Karpas-422 (cell line): ENCODE results near the gene PRPF40B. TPM values are rescaled to one million over a fixed set of nuclear protein-coding genes. Genes with fewer than 3 reads are reported as not detected.

ENCODE experiments used
- DNase-seq: peaks from one replicate; pipeline ENCODE4 v3.0.0-alpha.2; 2015
- H2AFZ ChIP-seq: fragments of 200-600 bp; sonication (generic); 2 replicates; pipeline ENCODE4 v1.6.1; 2014; ENCODE audit warnings: antibody characterized with exemption, low read length, mixed read lengths
- H3K27ac ChIP-seq: fragments of 200-600 bp; sonication (generic); 2 replicates; pipeline ENCODE4 v1.5.1; 2014; ENCODE audit warnings: mild to moderate bottlenecking, low read length, moderate library complexity
- H3K27me3 ChIP-seq: fragments of 200-600 bp; sonication (generic); 2 replicates; pipeline ENCODE4 v1.6.1; 2014; ENCODE audit warnings: low read length, mixed read lengths
- H3K36me3 ChIP-seq: fragments of 200-600 bp; sonication (generic); 2 replicates; pipeline ENCODE4 v1.6.1; 2014; ENCODE audit warnings: low read length, mixed read lengths; ENCODE audit not compliant: insufficient read depth
- H3K4me1 ChIP-seq: fragments of 200-600 bp; sonication (generic); 2 replicates; pipeline ENCODE4 v1.6.1; 2014; ENCODE audit warnings: mild to moderate bottlenecking, low read length, mixed read lengths
- H3K4me2 ChIP-seq: fragments of 200-600 bp; sonication (generic); 2 replicates; pipeline ENCODE4 v1.6.1; 2014; ENCODE audit warnings: low read length, low read depth, mild to moderate bottlenecking; ENCODE audit not compliant: poor library complexity, severe bottlenecking
- H3K4me3 ChIP-seq: fragments of 200-600 bp; sonication (generic); 2 replicates; pipeline ENCODE4 v1.5.1; 2014; ENCODE audit warnings: mild to moderate bottlenecking, antibody characterized with exemption, low read length, mixed read lengths
- H3K79me2 ChIP-seq: fragments of 200-600 bp; sonication (generic); 2 replicates; pipeline ENCODE4 v1.6.1; 2014; ENCODE audit warnings: mild to moderate bottlenecking, low read length, mixed read lengths
- H3K9ac ChIP-seq: fragments of 200-600 bp; sonication (generic); 2 replicates; pipeline ENCODE4 v1.6.0; 2014; ENCODE audit warnings: low read length
- H3K9me2 ChIP-seq: fragments of 200-600 bp; sonication (generic), shearing (Covaris generic); replicated peaks from 2 replicates; pipeline ENCODE4 v1.6.0; 2014; ENCODE audit warnings: mild to moderate bottlenecking, low read length, moderate library complexity; ENCODE audit not compliant: insufficient read depth
- H3K9me3 ChIP-seq: fragments of 300-700, 200-600 bp; sonication (generic); 2 replicates; pipeline ENCODE4 v1.6.1; 2014; ENCODE audit warnings: low read length, mixed read lengths
- H4K20me1 ChIP-seq: fragments of 200-600 bp; sonication (generic); 2 replicates; pipeline ENCODE4 v1.6.1; 2014; ENCODE audit warnings: mild to moderate bottlenecking, antibody characterized with exemption, low read length, low read depth; ENCODE audit not compliant: insufficient read depth
- total RNA-seq: library from RNA; depleted of rRNA; stranded (reverse); fragments of >200 nt; shearing (Covaris generic); gene quantifications from 2 replicates; pipeline ENCODE4 v1.2.3, GENCODE V29; 2014; ENCODE audit warnings: low replicate concordance; rRNA removed

The PRPF40B gene
- total RNA-seq, result 5.0 and 14.1 TPM in 2 replicates

DNA sequence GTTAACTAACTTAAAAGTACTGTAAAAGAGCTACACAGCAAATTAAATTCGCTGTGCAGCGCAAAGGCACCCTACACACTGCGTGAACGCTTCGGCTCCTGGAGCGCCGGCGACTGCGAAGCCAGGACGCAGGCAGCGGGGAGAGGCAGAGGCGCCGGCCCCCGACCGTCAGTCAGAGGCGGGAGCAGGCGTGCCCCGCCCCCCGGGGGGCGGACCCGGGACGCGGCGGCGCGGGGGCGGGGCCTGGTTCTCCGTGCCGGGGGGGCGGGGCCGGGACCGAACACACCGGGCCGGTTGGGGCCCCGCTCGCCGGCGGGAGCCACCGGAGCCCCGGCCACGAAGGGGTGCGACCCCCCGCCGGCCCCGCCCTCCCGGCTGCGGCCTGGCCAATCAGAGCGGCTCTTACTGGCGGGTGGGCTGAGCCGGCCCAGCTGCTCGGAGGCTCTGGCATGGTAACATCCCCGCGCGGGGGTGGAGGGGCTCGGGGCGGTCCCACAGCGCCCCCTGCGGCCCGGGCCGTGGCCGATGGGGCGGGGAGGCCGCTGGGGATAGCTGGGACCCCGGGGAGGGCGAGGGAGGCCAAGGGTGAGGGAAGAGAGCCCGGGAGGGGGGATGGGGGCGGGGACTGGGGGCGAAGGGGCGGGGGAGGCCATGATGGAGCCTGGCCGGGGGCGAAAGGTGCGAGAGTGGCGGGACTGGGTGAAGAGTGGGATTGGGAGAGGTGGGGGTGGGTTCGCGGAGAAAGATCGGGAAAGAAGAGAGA is at the start of gene PRPF40B:
TSS of gene PRPF40B (plus strand) at position 420 of the 763 bp plus-strand sequence. CDS start at position 450, 30 bp downstream.
- H3K4me3 ChIP-seq, result peak within 1 kb of the TSS; percentile 66
- H3K9ac ChIP-seq, result peak within 1 kb of the TSS; percentile 78
- H2AFZ ChIP-seq, result peak within 1 kb of the TSS; percentile 68
- no peaks in the 10 kb centered on the region for H3K9me3 ChIP-seq
- no peaks in the 10 kb centered on the region for H3K79me2 ChIP-seq
- H3K36me3 ChIP-seq, result no peaks in the 10 kb centered on the region
- H3K4me1 ChIP-seq, result peaks cover 21% of the 10 kb centered on the region
- no peaks in the 10 kb centered on the region for H3K9me2 ChIP-seq
- H3K4me2 ChIP-seq, result peak within 1 kb of the TSS; percentile 90
- H4K20me1 ChIP-seq, result no peaks in the 10 kb centered on the region
- no peaks in the 10 kb centered on the region for H3K27me3 ChIP-seq
- H3K27ac ChIP-seq, result peak within 1 kb of the TSS; percentile 69
- DNase-seq, result peak; percentile 95

DNA sequence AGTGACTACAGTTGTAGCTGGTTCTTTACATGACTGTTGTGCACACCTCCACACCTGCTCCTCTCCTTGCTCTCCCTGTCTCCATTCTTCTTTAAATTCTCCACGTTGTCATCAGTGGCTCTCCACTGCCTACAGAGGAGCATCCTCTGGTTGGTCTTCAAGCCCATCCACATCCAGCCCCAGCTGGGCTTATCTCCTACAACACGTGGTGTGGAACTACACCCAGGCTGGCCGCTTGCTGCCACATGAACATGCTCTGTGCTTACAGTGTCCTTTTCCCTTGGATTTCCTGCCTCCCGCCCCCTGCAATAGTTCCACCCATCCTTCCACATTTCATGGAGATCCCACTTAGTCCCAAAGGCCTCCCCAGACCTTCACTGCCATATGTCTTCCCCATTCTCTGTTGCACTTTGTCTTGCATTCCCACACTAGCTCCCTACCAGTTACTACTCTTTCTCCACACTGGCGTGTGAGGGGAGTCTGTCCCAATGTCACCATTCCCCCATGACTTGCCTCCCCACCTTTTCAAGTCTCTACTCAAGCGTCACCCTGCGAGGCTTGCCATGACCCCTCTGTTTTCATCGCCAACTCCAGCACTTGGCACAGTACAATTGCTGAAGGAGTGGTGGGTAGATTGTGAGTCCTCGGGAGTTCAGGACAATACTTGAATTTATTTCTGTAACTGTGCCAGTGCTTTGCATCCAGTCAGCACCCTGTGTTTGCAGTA is 45.6 kb upstream of the PRPF40B start:
- no peak overlapping the region for H3K4me3 ChIP-seq
- H3K9me2 ChIP-seq, result no peaks in the 10 kb centered on the region
- H3K79me2 ChIP-seq, result peaks cover 27% of the 10 kb centered on the region
- H3K4me2 ChIP-seq, result no peak overlapping the region
- no peaks in the 10 kb centered on the region for H3K9me3 ChIP-seq
- H3K27ac ChIP-seq, result no peak overlapping the region
- DNase-seq, result no peak
- H3K36me3 ChIP-seq, result peaks cover 13% of the 10 kb centered on the region; the same call in 1 of the 2 replicates
- no peaks in the 10 kb centered on the region for H4K20me1 ChIP-seq
- no peaks in the 10 kb centered on the region for H3K27me3 ChIP-seq
- H2AFZ ChIP-seq, result no peak overlapping the region
- no peak overlapping the region for H3K9ac ChIP-seq
- H3K4me1 ChIP-seq, result peaks cover 6% of the 10 kb centered on the region; the same call in 1 of the 2 replicates

DNA sequence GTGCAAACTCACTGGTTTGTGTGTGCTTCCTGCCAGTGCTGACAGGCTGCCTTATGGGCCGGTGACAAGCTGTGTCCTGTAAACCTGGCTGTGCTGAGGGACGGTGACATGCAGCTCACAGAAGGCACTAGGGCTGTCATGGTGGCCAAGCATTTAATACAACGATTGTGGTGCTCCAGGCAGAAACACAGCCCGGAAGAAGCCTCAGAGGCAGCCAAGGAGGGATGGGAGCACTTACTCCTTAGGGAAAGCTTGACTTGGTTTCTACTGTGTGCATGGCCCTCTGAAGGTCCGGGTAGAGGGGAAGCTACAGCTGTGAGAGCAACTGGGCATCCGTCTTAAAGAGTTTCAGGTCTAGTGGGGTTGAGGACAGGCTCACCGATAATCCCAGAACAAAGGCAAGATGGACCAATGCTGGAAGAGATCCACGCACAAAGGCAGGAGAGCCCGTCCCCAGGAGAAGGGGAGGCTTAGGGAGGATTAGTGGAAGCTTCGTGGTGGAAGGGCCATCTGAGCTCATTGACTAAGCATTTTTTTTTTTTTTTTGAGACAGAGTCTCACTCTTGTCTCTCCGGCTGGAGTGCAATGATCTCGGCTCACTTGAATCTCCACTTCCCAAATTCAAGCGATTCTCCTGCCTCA is 44.8 kb upstream of the PRPF40B start:
- Histone ChIP-seq H3K4me2 (no peak overlapping the region), H3K79me2 (peaks cover 18% of the 10 kb centered on the region), H2AFZ (no peak overlapping the region), H3K36me3 (peaks cover 6% of the 10 kb centered on the region; the same call in 1 of the 2 replicates), H3K9ac (no peak overlapping the region), H3K9me3 (no peaks in the 10 kb centered on the region), H3K27me3 (no peaks in the 10 kb centered on the region), H3K4me3 (no peak overlapping the region), H3K9me2 (no peaks in the 10 kb centered on the region), H4K20me1 (no peaks in the 10 kb centered on the region), H3K27ac (no peak overlapping the region), H3K4me1 (peaks cover 6% of the 10 kb centered on the region; the same call in 1 of the 2 replicates)
- no peak for DNase-seq

DNA sequence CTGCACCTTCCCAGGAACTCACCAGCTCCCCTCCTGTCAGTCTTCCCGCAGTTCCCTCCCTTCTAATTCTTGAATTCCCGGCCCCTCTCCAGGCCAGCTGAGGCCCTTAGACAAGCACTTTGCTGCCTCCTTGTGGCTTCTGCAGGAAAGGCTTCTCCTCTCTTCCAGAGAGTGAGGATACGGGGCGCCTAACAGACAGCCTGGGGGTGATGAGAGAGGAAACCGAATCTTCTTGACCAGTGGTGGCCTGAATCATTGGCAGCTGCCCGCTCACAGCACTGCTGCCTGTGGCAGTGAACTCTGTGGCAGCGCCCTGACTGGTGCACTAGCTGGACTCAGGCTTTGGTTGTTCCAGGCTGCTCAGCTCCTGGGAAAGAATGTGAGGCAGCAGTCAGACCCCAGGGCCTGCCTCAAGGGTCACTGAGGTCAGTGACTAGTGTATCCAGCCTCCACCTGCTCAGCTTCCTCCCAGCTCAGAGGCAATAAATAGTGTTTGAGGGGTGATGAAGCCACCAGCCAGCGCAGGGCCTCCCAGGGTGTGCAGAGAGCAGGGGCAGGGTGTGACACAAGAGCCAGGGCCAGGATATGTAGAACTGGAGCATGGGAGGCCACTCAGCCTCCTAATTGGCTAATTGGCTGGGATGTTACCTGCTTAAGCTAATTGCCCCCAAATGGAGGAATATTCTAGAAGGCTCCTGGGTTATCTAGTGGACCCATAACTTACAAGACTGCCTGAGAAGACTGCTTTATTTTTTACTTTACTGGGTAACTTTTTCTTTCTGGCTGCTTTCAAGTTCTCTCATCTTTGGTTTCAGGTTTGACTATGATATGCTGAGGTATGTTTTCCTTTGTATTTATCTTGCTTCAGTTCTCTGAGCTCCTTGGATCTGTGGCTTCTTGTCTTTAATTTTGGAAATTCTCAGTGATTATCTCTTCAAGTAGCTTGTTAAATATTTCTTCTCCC is 42.5 kb upstream of the PRPF40B start:
- DNase-seq, result peak; percentile 80
- H3K9ac ChIP-seq, result no peak overlapping the region
- no peak overlapping the region for H2AFZ ChIP-seq

DNA sequence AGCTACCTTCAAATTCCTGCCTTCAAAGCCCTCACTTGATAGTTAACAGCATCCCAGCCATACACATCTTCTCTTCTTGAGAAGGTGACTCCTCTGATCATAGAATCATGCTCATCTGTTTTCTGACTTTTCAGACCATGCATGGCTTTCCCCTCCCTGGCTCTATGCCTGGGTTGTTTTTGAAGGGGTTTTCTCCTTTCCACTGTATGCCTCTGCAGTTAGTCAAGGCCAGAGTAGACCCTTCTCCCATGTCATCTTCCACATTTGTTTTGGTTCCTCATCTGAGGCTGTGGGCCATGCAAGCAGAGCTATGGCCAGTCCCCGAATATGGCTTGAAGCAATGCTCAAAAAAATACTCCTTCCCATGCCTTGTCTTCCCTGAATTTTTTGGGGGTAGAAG is 41.2 kb upstream of the PRPF40B start:
- H3K9ac ChIP-seq, result no peak overlapping the region
- no peak overlapping the region for H2AFZ ChIP-seq
- H3K36me3 ChIP-seq, result no peaks in the 10 kb centered on the region; the same call in 1 of the 2 replicates
- no peaks in the 10 kb centered on the region for H4K20me1 ChIP-seq
- peaks cover 6% of the 10 kb centered on the region; the same call in 1 of the 2 replicates for H3K4me1 ChIP-seq
- no peaks in the 10 kb centered on the region for H3K9me3 ChIP-seq
- H3K79me2 ChIP-seq, result peaks cover 17% of the 10 kb centered on the region; the same call in 1 of the 2 replicates
- H3K9me2 ChIP-seq, result no peaks in the 10 kb centered on the region
- no peak for DNase-seq
- H3K4me2 ChIP-seq, result no peak overlapping the region
- H3K4me3 ChIP-seq, result no peak overlapping the region
- H3K27me3 ChIP-seq, result no peaks in the 10 kb centered on the region
- no peak overlapping the region for H3K27ac ChIP-seq

More for the DNA sequence above, 42.5 kb upstream of the PRPF40B start:
- no peaks in the 10 kb centered on the region for H4K20me1 ChIP-seq
- no peaks in the 10 kb centered on the region for H3K9me2 ChIP-seq
- H3K79me2 ChIP-seq, result peaks cover 17% of the 10 kb centered on the region; the same call in 1 of the 2 replicates
- no peaks in the 10 kb centered on the region for H3K27me3 ChIP-seq
- H3K4me2 ChIP-seq, result no peak overlapping the region
- H3K4me1 ChIP-seq, result peaks cover 6% of the 10 kb centered on the region; the same call in 1 of the 2 replicates
- H3K27ac ChIP-seq, result no peak overlapping the region
- no peaks in the 10 kb centered on the region; the same call in 1 of the 2 replicates for H3K36me3 ChIP-seq
- H3K4me3 ChIP-seq, result no peak overlapping the region
- no peaks in the 10 kb centered on the region for H3K9me3 ChIP-seq

DNA sequence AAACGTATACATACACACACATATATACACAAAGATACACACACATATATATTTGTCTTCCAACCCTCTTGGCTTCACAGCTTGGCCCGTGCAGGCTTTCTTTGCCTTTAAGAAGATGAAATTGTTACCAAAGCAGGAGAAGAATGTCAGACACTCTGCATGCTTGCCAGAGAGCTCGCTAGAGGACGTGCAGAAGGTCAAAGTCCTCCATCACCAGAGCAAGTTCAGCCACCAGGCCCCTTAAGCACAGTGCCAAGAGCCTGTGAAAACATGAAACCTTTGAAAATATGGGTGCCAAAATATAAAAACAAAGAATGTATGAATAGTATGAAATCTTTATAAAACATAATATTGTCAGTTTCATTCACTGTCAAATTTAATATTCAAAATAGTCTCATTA is 40.5 kb upstream of the PRPF40B start:
- no peaks in the 10 kb centered on the region for H4K20me1 ChIP-seq

DNA sequence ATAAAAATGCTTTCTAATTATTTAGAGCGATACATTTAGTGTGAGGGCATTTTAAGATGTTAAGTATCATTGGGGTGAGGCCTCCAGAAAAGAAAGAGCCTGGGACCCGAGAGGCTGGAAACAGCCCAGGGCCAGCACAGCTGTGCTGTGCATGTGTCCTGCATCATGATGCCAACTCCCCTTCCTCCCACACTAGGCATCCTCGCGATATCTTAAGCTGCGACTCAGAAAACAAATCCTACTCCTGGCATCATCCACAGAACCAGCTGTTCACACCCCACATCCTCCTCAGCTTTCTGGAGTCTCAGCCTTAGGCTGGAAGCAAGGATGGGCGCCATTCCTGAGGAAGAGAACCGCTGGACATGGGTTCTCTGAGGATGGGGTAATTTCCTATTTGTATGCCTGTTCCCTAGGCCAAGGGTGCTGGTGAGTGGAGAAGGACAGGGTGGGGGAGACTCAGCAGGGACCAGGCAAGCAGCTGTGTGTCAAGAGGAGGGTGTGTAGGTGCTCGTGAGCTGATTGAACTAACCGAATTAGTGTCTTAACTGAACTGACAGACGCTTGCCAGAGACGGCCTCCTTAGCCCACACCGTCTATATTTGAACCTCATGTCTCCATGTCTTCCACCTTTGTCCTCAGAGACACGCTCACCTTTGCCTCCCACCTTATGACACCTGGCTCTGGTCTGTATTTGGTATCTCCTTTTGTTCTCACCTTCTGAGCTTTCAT is 39.8 kb upstream of the PRPF40B start:
- Histone ChIP-seq H3K9me3 (no peaks in the 10 kb centered on the region), H3K4me3 (no peak overlapping the region), H3K27me3 (no peaks in the 10 kb centered on the region), H4K20me1 (no peaks in the 10 kb centered on the region), H3K27ac (no peak overlapping the region), H2AFZ (no peak overlapping the region), H3K9ac (no peak overlapping the region), H3K36me3 (no peaks in the 10 kb centered on the region; the same call in 1 of the 2 replicates), H3K4me2 (no peak overlapping the region), H3K4me1 (peaks cover 6% of the 10 kb centered on the region; the same call in 1 of the 2 replicates), H3K79me2 (peaks cover 13% of the 10 kb centered on the region; the same call in 1 of the 2 replicates), H3K9me2 (no peaks in the 10 kb centered on the region)
- no peak for DNase-seq

More for the DNA sequence above, 40.5 kb upstream of the PRPF40B start:
- Histone ChIP-seq H3K4me1 (peaks cover 6% of the 10 kb centered on the region; the same call in 1 of the 2 replicates), H3K27ac (no peak overlapping the region), H3K9me2 (no peaks in the 10 kb centered on the region), H3K27me3 (no peaks in the 10 kb centered on the region), H3K79me2 (peaks cover 17% of the 10 kb centered on the region; the same call in 1 of the 2 replicates), H3K4me2 (no peak overlapping the region), H3K9ac (no peak overlapping the region), H3K4me3 (no peak overlapping the region), H3K36me3 (no peaks in the 10 kb centered on the region; the same call in 1 of the 2 replicates), H3K9me3 (no peaks in the 10 kb centered on the region), H2AFZ (no peak overlapping the region)
- no peak for DNase-seq
